ENCODE data around the gene POU3F1.
A peak's percentile ranks its signal among the peaks of the same experiment; 100 is the strongest.

POU3F1 gene

DNA sequence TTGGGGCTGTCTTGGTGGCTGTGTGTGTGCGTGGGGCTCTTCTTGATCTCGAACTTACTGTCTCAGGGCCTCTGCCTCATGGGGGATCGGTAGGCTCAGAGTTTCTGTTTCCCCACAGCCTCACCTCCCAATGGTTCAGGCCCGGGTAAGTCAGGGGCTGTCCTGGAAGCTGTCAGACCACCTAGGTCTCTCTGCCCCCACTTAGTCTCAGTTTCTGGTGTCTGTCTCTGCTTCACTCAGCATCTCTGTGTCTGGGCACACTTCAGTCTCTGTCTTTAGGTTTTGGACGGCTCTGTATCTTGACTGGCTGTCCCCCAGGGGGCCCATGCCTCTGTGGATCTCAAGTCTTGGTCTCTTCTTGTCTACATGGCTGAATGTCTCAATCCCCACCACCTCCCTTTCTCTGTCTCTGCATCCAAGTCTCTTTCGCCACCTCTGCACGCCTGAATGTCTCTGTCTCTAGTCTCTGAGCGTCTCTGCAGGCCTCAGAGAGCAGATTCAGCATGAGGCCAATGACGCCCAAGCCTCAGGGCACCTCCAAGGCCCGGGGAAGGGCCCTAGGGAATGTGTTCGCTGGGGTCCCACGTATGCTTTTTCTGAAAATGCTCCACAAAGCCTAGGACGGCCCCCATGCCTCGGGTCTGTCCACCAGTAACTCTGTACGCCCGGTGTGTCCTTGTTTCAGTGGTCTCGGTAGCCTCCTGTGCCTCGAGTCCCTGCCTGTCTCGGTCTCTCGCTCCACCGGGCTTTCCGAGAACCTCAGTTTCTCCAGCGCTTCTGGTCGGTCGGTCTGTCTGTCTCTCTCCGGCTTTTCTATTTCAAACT lies 42.1 kb downstream of the POU3F1 start:
- no peak for DNase-seq (ENCODE audit: low read depth)

DNA sequence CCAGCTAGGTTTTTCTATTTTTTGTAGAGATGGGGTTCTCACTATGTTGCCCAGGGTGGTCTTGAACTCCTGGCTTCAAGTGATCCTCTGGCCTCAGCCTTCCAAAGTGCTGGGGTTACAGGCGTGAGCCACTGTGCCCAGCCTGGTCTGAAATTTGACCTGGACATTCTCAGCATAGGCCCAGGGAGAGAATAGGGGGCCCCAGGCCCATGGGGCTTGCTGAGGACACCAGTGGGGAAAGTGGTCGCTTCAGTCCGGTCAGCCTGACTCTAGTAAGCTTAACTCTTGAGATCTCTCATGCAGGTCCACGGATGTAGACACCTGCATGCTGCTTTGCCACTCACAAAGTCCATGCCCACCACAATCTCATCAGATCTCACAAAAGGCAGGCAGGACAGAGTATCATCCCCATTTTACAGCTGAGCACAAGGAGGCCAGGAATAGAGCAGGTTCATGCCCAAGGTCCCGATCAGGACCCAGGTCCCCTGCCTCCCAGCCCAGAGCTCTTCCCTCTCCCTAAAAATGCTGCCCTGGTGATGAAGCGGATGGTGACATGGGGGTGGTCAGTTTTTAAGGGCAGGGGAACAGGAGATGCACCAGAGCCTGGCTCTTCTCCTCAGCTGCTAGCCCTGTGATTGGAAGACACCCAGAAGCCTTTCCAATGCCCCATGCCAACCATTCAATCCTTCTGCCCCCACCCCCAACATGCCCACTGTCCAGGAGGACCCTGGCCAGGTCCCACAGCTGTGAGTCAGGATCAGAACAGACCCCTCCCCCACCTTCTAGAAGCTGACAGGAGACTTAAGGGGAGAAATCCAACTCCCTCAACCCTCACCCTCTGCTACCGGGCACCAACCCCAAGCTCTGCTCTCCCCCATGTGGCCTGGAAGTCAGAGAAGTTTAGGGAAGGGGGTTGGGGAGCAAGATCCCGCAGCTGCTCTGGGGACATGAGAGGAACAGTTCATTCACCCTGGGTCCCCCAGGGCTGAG lies 43.0 kb downstream of the POU3F1 start:
- peak; percentile 45 for DNase-seq (ENCODE audit: low read depth)

DNA sequence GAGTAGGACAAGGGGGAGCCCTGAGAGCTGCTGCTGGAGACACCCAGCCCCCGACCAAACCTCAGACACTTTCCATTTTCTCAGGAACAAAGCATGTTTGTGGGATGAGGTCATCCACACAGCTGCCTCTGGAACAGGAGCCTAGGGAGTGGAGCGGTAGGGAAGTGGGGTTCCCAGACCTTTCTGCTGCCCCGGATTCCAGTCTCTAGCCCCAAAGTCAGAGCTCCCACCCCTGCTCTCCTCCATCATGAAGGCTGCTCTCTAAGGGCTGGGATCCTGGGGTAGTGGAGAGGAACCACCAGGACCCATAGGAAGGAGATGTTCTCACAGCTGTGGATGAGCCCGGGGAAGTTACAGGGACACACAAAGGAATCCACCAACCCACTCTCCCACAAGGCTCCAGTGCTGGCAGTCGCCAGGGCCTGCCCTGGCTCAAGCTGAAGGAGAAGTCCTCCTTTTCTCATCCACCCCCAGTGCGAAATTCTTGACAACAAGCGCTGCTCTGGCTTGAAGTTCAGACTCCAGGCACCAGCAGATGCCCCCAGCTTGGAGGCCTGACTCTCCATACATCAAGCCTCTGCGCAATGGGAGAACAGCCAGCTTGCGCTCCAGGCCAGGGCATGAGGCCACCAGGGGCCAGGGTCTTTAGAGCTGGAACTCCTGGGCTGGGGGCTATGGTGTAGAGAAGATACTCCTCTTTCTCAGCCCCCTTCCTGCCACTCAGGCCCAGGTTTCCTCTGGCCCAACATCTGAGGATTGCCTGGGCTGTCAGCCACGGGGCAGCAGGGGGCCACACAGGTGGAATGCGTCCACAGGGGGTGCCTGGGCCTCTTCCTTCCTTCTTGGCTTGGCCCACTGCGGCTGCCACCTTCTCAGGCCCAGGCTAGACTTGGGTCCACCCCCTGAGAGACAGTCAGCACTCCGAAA lies 45.8 kb downstream of the POU3F1 start:
- DNase-seq (ENCODE audit: low read depth) = peak; percentile 89

DNA sequence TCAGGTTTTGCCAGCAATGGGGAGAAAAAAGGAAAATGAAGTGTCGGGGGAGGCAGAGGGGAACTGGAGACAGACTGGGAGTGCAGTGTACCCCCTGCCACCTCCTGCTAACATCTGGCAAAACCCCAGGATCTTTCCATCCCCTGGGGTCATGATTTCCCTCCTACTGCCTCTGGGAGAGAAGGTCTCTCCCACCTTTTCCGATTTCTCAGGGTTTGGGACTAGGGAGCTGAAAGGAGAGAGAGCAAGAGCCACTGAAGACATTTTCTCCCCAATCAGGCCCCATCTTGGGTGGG lies 46.4 kb downstream of the POU3F1 start:
- no peak for DNase-seq (ENCODE audit: low read depth)

DNA sequence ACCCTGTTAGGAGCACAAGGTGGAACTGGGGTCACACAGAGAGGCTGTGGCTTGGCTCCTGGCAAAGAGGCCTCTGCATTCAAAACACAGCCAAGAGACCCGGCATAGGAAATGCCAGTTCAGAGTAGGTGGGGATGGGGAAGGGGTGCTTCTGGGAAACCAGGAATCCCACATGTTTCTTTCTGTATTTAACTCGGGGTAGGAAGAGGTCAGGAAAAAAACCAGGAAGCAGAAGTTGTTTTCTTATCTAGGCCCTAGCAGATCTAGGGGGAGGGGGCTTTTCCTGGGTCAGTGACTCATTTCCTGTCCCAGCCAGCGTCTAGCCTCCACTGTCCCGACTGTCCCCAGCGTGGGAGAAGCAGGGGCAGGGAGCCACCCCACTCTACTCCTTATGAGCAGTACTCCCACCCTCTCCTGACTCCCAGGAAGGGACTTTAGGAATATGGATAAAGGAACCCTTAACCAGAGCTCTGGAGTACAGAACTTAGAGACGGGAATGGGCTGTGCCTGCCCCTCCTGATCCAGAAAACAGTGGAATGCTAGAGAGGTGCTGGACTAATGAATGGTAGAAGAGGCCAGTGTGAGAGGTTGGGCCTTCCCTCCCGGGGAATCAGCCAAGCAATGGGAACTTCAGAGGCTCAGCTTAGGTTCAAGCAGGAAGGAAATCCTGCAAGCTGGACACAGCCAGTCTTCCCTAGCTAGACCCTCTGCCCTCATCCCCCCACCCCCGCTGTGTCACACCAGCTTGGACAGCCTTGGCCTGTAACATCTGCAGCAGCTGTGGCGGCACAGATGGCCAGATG lies 47.0 kb downstream of the POU3F1 start:
- DNase-seq (ENCODE audit: low read depth) = peak; percentile 65

DNA sequence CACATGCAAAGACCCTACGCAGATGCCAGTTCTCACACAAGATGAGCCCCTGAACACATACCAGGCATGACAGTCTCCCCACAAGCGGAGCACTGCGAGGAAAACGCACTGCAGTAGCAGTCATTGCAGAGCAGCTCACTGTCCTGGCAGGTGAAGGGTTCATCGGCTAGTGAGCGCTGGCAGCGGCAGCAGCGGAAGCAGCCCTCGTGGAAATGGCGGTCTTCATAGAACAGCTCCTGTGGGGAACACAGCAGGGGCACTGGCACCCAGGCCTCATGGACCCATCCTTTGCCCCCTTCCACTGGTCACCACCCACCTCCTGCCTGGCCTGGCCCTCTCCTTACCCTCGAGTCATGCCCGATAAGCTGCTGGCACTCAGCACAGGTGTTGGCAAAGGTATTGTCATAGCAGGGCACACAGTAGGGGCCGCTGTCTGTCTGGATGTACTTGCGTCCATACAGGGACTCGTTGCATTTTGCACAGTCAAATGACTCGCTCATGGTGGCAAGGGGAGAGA lies 47.6 kb downstream of the POU3F1 start:
- DNase-seq (ENCODE audit: low read depth) = no peak

DNA sequence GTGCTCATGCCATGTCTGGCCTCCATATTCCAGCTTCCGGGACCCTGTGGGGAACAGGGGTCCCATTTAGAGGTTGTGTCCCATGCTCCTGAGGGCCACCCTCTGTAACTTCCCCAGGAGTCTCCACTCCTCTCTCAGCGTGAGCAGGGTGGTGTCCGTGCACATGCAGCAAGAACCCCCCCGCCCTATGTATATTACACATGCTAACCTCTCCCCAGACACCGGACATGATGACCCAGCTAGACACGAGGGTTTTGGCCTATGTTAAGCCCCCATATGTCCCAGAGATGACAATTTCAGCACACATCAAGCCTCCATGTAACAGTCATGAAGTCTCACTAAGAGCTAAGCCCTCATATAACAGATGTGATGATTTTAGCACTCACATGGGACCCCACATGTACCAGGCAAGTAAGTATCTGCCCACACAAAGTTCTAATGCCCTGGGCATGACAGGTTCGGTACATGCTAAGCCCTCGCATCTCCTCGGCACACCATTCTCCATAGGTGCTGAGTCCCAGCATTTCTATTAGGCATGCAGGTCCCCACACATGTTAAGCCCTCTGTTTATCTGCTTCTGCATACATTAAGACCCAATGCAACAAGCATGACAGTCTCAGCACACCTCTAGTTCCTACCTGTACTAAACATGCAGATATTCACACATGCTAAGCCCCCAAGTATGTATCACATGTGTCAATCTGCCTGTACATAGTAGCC lies 48.3 kb downstream of the POU3F1 start:
- DNase-seq (ENCODE audit: low read depth) = no peak

DNA sequence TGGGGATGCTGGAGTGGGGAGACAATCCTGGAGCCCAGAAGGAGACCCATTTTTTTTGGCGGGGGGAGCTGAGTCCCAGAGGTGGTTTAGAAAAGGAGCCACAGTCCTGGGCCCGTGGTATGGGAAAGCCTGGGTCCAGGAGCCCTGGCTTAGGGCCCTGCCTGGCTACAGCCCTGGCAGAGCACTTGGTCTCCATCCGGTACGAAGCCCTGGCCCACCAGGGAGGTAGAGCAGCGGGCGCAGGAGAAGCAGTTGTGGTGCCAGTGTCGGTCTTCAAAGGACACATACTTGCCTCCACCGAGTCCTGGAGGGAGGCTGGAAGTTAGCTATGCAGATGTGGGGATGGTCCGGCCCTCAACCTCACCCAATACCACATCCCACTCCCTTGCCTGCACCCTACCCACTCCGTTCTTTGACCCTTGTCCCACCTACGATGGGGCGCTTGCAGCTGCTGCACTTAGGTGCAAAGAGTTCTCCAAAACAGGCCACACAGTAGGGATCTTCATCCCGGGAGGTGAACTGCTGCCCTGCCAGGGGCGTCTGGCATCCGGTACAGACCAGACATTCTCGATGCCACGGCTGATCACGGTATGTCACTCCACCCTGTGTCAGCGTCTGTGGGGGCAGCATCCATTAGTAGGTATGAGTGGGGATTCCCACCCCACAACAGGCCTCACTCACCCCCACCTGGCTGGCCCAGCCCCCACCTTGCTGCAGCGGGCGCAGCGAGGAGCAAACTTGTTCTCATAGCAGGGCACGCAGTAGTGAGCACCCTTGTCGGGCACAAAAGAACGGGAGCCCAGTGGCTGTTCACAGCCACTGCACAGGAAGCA lies 49.1 kb downstream of the POU3F1 start:
- no peak for DNase-seq (ENCODE audit: low read depth)

DNA sequence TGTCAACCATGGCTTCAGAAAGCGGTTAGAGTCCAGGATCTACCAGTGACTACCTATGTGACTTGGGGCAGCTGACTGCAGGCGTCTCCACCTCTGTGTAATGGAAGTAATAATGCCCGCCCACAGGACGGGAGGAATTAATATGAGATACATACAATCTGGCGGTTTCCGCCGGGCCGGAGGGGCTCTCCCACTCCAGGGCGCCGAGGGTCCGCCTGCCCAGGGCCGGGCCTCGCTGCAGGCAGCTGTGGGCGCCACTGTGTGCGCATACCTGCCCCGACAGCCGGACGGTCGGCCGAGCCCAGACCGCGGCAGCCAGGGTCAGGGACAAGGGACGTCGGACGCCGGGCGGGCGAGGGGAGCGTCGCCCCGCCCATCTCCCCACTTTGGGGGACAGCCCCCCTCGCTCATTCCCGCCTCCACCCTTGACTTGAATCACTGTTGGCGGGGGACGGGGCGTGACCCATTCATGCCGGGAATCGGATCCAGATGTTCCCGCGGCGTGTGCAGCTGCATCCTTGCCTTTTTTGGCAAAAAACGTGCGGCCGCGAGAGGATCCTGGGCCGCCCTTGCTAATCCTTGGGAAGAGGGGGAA lies 50.7 kb downstream of the POU3F1 start:
- peak; percentile 64 for DNase-seq (ENCODE audit: low read depth)

DNA sequence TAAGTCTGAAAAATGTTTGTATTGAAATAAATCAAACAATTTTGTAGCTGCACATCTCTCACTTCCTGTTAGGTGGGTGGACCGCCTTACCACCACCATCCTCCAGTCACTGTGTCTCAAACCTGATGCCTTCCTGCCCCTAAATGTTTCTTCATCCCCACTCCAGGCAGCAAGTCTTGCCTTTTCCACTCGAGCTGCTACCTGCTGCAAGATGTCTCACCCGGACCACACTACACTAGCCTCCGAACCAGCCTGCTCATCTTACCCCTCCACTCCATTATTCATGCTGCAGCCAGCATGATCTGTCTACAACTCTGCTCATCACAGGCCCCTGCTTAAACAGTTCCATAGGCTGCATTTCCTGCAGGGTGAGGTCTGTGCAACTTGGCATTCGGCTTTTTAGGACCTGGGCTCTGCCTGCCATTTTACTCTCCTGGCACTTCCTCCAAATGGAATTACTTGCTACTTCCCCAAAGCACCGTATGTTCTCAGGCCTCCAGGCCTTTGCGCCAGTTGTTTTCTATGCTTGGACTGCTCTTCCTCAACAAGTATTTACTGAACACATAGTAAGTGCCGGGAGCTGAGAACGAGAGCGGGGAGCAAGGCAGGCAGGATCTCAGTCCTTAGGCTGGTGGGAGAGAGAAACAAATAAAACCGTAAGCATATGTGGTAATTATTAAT lies 51.6 kb downstream of the POU3F1 start:
- DNase-seq (ENCODE audit: low read depth) = no peak

Data from iris pigment epithelial cell (primary cell).